Fibroblast of skin of left quadriceps (primary cell): Measurements from ENCODE around the gene WDHD1.
"Not testable (repeated sequence)": the region's sequence is repeated elsewhere in the genome, so short reads cannot be mapped to it uniquely, and the experiment has no call there.

Experiments used
- DNase-seq, 2 experiments: peaks; one replicate each; pipeline ENCODE4 v3.0.0-alpha.2; 2013; ENCODE audit warnings: low read depth in 2 of 2

WDHD1 gene

GRCh38 chr14:54906075-54906474, 120.8 kb downstream of the WDHD1 start:
- DNase-seq, result no peak

GRCh38 chr14:54902521-54903420, 124.1 kb downstream of the WDHD1 start, which contains the start of gene GCH1:
Gene GCH1, minus strand, starts transcription at chr14:54902826. Its CDS starts 163 bp downstream, at chr14:54902663.
- DNase-seq, result no peak

GRCh38 chr14:54902143-54902520, 124.8 kb downstream of the WDHD1 start:
- DNase-seq, result no peak

GRCh38 chr14:54901380-54902142, 125.3 kb downstream of the WDHD1 start:
- no peak for DNase-seq

- no peak for DNase-seq
Observed at GRCh38 chr14:54899573-54899972, 127.3 kb downstream of the WDHD1 start.

GRCh38 chr14:54897809-54898555, 128.9 kb downstream of the WDHD1 start:
- not testable (repeated sequence) for DNase-seq

GRCh38 chr14:54895683-54896082, 131.2 kb downstream of the WDHD1 start:
- DNase-seq, result no peak

- DNase-seq, result no peak
Observed at GRCh38 chr14:54894995-54895394, 131.9 kb downstream of the WDHD1 start.

GRCh38 chr14:54893151-54893760, 133.6 kb downstream of the WDHD1 start:
- no peak for DNase-seq

- no peak for DNase-seq
Observed at GRCh38 chr14:54891471-54892245, 135.2 kb downstream of the WDHD1 start.

GRCh38 chr14:54890788-54891187, 136.1 kb downstream of the WDHD1 start:
- no peak for DNase-seq

GRCh38 chr14:54889919-54890318, 137.0 kb downstream of the WDHD1 start:
- DNase-seq, result no peak
